ENCODE results near the gene STXBP6. TPM values are rescaled to one million over a fixed set of nuclear protein-coding genes. Genes with fewer than 3 reads are reported as not detected.

Gene STXBP6
- total RNA-seq, 1 donor from 2014 or later, result 0.51 TPM

GRCh38 chr14:24766434-24766833 is 283.5 kb downstream of the STXBP6 start:
- H3K4me3 Mint-ChIP-seq (ENCODE audit: unreplicated experiment), result no peak overlapping the region
- H3K27ac Mint-ChIP-seq (ENCODE audit: unreplicated experiment), result no peak overlapping the region

GRCh38 chr14:24761141-24761540 is 288.8 kb downstream of the STXBP6 start:
- no peak overlapping the region for H3K27ac Mint-ChIP-seq (ENCODE audit: unreplicated experiment)
- H3K4me1 Mint-ChIP-seq (ENCODE audit: unreplicated experiment), result peaks cover 2% of the 10 kb centered on the region
- H3K27me3 Mint-ChIP-seq (ENCODE audit: unreplicated experiment), result peaks cover 1% of the 10 kb centered on the region
- no peak overlapping the region for H3K4me3 Mint-ChIP-seq (ENCODE audit: unreplicated experiment)
- H3K9me3 Mint-ChIP-seq (ENCODE audit: unreplicated experiment), result no peaks in the 10 kb centered on the region
- no peak for TF ChIP-seq CTCF (IDR thresholded peaks at IDR 0.05; ENCODE audit: unreplicated experiment)
- no peak for DNase-seq (ENCODE audit: low spot score)
- H3K36me3 Mint-ChIP-seq (ENCODE audit: low read depth, unreplicated experiment), result no peaks in the 10 kb centered on the region

More at GRCh38 chr14:24766434-24766833, 283.5 kb downstream of the STXBP6 start:
- H3K9me3 Mint-ChIP-seq (ENCODE audit: unreplicated experiment), result no peaks in the 10 kb centered on the region
- TF ChIP-seq CTCF (IDR thresholded peaks at IDR 0.05; ENCODE audit: unreplicated experiment), result no peak
- H3K36me3 Mint-ChIP-seq (ENCODE audit: low read depth, unreplicated experiment), result peaks cover 4% of the 10 kb centered on the region
- no peaks in the 10 kb centered on the region for H3K4me1 Mint-ChIP-seq (ENCODE audit: unreplicated experiment)
- peaks cover 3% of the 10 kb centered on the region for H3K27me3 Mint-ChIP-seq (ENCODE audit: unreplicated experiment)
- DNase-seq (ENCODE audit: low spot score), result no peak

Measured in endothelial cell (in vitro differentiated cells).